ENCODE data around the gene MYO5C. TPM values are rescaled to one million over a fixed set of nuclear protein-coding genes. Genes with fewer than 3 reads are reported as not detected.

Gene MYO5C
- total RNA-seq: 4.5 and 10.0 TPM in 2 replicates

DNA sequence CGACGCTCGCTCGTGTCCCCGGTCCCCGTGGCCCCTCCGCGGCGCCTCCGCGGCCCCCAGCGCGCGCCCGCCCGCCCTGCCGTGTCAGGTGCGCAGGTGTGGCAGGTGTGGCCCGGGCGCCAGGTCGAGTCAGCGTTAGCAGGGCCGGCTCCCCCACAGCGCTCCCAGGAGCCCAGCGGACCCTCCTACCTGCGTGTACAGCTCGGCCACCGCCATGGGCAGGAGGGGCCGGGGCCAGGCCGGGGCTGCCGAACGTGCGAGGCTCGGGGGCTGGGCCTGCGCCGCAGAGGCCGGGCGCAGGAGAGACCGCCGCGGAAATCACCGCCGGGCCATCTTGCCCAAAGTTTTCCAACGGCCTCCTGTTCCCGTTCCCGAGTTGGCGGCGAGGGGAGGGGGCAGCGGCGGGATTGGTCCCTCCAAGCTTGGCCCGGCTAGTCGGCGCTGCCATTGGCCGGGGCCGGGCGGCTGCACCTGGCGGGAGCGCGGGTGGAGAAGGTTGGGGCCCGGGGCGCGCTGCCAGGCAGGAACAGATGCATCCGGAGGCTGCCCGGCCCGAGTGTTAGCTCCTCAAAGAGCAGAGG is at the start of gene MYO5C:
MYO5C (minus strand) TSS at position 384 of the 581 bp plus-strand sequence; CDS start at position 216, 168 bp downstream.

DNA sequence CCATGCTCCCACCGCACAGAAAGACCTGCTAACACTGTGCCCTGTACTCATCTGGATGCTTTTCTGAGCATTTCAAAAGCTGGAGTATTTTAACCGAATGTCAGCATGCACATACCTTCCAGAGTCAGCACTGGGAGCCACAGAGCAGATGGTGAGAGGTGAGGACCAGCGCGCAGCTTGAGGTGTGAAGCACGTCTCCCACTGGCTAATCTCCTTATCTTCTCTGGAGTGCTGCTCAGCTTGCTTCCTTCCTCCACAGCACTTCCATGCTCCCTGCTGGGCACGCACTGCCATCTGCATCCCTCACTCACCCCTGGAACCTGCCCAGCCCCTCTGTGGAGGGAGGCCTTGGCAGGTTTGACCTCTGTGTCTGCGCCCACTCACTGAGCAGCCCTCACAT is 104.4 kb downstream of the MYO5C start, which contains the start of gene GNB5:
GNB5 (minus strand) TSS at position 186 of the 400 bp plus-strand sequence. CDS start 6,716 bp downstream, outside the sequence.

Other genes with a start within 250 kb of the MYO5C start
- gene BCL2L10, start 183.0 kb downstream of the MYO5C start, total RNA-seq: 0.69 and 1.00 TPM in 2 replicates
- 34.3 and 37.2 TPM in 2 replicates for gene GNB5, start 104.4 kb downstream of the MYO5C start, total RNA-seq
- 85.3 and 89.0 TPM in 2 replicates for gene MYO5A, start 233.1 kb upstream of the MYO5C start, total RNA-seq